ENCODE data around the gene FOXP2. TPM values are rescaled to one million over a fixed set of nuclear protein-coding genes. Genes with fewer than 3 reads are reported as not detected.

The FOXP2 gene
- total RNA-seq, 1 experiment from 2014 or later, result 0.17 TPM

DNA sequence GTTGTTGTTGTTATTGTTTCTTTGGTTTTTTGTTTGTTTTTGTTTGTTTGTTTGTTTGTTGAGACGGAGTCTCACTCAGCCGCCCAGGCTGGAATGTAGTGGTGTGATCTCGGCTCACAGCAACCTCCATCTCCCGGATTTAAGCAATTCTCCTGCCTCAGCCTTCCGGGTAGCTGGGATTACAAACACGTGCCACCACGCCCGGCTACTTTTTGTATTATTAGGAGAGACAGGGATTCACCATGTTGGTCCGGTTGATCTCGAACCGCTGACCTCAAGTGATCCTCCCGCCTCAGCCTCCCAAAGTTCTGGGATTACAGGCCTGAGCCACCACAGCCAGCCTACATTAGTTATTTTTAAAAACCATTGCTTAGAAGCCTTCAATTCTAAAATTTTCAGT, 45.0 kb downstream of the FOXP2 start:
- ChIA-PET POLR2A (no interaction called here), CTCF (no interaction called here)
- Mint-ChIP-seq H3K27me3 (ENCODE audit: low read depth) (no peaks in the 10 kb centered on the region), H3K4me3 (no peak overlapping the region), H3K9me3 (peaks cover 3% of the 10 kb centered on the region), H3K4me1 (no peaks in the 10 kb centered on the region), H3K27ac (no peak overlapping the region), H3K36me3 (no peaks in the 10 kb centered on the region)
- DNase-seq (ENCODE audit: low spot score), result no peak
- ATAC-seq, result no peak
- TF ChIP-seq TEAD1 (CRISPR knock-in tag; IDR thresholded peaks at IDR 0.05) (no peak), EMX1 (CRISPR knock-in tag; IDR thresholded peaks at IDR 0.05) (no peak), GRHL2 (CRISPR knock-in tag; IDR thresholded peaks at IDR 0.05; ENCODE audit: insufficient replicate concordance, severe bottlenecking) (no peak), ZNF121 (CRISPR knock-in tag; IDR thresholded peaks at IDR 0.05) (no peak), SMAD4 (CRISPR knock-in tag; IDR thresholded peaks at IDR 0.05) (no peak), FOXP1 (CRISPR knock-in tag; IDR thresholded peaks at IDR 0.05; ENCODE audit: borderline replicate concordance) (no peak), ATF1 (CRISPR knock-in tag; IDR thresholded peaks at IDR 0.05) (no peak), TEAD4 (CRISPR knock-in tag; IDR thresholded peaks at IDR 0.05) (no peak), JAZF1 (CRISPR knock-in tag; IDR thresholded peaks at IDR 0.05) (no peak), HMGA2 (CRISPR knock-in tag; IDR thresholded peaks at IDR 0.05) (no peak)
- TF ChIP-seq, protein P1, sequence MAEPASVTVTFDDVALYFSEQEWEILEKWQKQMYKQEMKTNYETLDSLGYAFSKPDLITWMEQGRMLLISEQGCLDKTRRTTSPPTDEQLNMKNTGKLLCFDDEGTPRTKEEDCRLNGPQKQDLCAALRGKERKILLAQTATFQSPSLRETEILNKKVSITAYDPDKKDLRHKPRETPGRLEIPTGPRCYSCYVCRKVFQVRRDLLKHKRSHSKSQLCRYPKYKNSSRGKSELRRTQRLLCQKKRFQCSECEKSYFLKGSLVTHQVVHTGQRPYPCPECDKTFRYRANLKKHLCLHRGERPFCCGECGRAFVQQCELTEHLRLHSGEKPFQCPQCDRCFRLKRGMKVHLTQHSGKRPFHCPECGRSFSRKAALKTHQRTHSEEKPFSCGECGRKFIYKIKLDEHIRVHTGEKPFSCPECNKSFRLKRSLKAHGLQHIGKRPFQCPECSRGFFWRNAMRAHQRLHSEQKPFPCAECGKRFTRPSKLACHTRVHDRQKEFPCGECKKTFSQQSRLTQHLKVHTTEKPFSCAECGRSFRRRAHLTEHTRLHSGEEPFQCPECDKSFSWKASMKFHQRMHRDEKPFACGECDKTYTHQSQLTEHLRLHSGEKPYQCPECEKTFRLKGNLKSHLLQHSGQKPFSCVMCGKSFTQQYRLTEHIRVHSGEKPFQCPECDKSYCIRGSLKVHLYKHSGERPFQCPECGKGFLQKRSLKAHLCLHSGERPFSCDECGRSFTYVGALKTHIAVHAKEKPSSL (CRISPR knock-in tag; conservative IDR thresholded peaks at IDR 0.05), result no peak
- TF ChIP-seq, protein P2, sequence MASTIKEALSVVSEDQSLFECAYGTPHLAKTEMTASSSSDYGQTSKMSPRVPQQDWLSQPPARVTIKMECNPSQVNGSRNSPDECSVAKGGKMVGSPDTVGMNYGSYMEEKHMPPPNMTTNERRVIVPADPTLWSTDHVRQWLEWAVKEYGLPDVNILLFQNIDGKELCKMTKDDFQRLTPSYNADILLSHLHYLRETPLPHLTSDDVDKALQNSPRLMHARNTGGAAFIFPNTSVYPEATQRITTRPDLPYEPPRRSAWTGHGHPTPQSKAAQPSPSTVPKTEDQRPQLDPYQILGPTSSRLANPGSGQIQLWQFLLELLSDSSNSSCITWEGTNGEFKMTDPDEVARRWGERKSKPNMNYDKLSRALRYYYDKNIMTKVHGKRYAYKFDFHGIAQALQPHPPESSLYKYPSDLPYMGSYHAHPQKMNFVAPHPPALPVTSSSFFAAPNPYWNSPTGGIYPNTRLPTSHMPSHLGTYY (CRISPR knock-in tag; IDR thresholded peaks at IDR 0.05), result no peak
- TF ChIP-seq, protein P3, sequence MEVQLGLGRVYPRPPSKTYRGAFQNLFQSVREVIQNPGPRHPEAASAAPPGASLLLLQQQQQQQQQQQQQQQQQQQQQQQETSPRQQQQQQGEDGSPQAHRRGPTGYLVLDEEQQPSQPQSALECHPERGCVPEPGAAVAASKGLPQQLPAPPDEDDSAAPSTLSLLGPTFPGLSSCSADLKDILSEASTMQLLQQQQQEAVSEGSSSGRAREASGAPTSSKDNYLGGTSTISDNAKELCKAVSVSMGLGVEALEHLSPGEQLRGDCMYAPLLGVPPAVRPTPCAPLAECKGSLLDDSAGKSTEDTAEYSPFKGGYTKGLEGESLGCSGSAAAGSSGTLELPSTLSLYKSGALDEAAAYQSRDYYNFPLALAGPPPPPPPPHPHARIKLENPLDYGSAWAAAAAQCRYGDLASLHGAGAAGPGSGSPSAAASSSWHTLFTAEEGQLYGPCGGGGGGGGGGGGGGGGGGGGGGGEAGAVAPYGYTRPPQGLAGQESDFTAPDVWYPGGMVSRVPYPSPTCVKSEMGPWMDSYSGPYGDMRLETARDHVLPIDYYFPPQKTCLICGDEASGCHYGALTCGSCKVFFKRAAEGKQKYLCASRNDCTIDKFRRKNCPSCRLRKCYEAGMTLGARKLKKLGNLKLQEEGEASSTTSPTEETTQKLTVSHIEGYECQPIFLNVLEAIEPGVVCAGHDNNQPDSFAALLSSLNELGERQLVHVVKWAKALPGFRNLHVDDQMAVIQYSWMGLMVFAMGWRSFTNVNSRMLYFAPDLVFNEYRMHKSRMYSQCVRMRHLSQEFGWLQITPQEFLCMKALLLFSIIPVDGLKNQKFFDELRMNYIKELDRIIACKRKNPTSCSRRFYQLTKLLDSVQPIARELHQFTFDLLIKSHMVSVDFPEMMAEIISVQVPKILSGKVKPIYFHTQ (CRISPR knock-in tag; IDR thresholded peaks at IDR 0.05), result no peak
- TF ChIP-seq, protein P4, sequence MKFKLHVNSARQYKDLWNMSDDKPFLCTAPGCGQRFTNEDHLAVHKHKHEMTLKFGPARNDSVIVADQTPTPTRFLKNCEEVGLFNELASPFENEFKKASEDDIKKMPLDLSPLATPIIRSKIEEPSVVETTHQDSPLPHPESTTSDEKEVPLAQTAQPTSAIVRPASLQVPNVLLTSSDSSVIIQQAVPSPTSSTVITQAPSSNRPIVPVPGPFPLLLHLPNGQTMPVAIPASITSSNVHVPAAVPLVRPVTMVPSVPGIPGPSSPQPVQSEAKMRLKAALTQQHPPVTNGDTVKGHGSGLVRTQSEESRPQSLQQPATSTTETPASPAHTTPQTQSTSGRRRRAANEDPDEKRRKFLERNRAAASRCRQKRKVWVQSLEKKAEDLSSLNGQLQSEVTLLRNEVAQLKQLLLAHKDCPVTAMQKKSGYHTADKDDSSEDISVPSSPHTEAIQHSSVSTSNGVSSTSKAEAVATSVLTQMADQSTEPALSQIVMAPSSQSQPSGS (CRISPR knock-in tag; IDR thresholded peaks at IDR 0.05; ENCODE audit: borderline replicate concordance, low read depth), result no peak
- TF ChIP-seq, protein P5, sequence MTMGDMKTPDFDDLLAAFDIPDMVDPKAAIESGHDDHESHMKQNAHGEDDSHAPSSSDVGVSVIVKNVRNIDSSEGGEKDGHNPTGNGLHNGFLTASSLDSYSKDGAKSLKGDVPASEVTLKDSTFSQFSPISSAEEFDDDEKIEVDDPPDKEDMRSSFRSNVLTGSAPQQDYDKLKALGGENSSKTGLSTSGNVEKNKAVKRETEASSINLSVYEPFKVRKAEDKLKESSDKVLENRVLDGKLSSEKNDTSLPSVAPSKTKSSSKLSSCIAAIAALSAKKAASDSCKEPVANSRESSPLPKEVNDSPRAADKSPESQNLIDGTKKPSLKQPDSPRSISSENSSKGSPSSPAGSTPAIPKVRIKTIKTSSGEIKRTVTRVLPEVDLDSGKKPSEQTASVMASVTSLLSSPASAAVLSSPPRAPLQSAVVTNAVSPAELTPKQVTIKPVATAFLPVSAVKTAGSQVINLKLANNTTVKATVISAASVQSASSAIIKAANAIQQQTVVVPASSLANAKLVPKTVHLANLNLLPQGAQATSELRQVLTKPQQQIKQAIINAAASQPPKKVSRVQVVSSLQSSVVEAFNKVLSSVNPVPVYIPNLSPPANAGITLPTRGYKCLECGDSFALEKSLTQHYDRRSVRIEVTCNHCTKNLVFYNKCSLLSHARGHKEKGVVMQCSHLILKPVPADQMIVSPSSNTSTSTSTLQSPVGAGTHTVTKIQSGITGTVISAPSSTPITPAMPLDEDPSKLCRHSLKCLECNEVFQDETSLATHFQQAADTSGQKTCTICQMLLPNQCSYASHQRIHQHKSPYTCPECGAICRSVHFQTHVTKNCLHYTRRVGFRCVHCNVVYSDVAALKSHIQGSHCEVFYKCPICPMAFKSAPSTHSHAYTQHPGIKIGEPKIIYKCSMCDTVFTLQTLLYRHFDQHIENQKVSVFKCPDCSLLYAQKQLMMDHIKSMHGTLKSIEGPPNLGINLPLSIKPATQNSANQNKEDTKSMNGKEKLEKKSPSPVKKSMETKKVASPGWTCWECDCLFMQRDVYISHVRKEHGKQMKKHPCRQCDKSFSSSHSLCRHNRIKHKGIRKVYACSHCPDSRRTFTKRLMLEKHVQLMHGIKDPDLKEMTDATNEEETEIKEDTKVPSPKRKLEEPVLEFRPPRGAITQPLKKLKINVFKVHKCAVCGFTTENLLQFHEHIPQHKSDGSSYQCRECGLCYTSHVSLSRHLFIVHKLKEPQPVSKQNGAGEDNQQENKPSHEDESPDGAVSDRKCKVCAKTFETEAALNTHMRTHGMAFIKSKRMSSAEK (CRISPR knock-in tag; IDR thresholded peaks at IDR 0.05; ENCODE audit: borderline replicate concordance), result no peak
- TF ChIP-seq, protein P6, sequence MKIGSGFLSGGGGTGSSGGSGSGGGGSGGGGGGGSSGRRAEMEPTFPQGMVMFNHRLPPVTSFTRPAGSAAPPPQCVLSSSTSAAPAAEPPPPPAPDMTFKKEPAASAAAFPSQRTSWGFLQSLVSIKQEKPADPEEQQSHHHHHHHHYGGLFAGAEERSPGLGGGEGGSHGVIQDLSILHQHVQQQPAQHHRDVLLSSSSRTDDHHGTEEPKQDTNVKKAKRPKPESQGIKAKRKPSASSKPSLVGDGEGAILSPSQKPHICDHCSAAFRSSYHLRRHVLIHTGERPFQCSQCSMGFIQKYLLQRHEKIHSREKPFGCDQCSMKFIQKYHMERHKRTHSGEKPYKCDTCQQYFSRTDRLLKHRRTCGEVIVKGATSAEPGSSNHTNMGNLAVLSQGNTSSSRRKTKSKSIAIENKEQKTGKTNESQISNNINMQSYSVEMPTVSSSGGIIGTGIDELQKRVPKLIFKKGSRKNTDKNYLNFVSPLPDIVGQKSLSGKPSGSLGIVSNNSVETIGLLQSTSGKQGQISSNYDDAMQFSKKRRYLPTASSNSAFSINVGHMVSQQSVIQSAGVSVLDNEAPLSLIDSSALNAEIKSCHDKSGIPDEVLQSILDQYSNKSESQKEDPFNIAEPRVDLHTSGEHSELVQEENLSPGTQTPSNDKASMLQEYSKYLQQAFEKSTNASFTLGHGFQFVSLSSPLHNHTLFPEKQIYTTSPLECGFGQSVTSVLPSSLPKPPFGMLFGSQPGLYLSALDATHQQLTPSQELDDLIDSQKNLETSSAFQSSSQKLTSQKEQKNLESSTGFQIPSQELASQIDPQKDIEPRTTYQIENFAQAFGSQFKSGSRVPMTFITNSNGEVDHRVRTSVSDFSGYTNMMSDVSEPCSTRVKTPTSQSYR (CRISPR knock-in tag; IDR thresholded peaks at IDR 0.05), result no peak
- TF ChIP-seq, protein P7, sequence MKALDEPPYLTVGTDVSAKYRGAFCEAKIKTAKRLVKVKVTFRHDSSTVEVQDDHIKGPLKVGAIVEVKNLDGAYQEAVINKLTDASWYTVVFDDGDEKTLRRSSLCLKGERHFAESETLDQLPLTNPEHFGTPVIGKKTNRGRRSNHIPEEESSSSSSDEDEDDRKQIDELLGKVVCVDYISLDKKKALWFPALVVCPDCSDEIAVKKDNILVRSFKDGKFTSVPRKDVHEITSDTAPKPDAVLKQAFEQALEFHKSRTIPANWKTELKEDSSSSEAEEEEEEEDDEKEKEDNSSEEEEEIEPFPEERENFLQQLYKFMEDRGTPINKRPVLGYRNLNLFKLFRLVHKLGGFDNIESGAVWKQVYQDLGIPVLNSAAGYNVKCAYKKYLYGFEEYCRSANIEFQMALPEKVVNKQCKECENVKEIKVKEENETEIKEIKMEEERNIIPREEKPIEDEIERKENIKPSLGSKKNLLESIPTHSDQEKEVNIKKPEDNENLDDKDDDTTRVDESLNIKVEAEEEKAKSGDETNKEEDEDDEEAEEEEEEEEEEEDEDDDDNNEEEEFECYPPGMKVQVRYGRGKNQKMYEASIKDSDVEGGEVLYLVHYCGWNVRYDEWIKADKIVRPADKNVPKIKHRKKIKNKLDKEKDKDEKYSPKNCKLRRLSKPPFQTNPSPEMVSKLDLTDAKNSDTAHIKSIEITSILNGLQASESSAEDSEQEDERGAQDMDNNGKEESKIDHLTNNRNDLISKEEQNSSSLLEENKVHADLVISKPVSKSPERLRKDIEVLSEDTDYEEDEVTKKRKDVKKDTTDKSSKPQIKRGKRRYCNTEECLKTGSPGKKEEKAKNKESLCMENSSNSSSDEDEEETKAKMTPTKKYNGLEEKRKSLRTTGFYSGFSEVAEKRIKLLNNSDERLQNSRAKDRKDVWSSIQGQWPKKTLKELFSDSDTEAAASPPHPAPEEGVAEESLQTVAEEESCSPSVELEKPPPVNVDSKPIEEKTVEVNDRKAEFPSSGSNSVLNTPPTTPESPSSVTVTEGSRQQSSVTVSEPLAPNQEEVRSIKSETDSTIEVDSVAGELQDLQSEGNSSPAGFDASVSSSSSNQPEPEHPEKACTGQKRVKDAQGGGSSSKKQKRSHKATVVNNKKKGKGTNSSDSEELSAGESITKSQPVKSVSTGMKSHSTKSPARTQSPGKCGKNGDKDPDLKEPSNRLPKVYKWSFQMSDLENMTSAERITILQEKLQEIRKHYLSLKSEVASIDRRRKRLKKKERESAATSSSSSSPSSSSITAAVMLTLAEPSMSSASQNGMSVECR (CRISPR knock-in tag; IDR thresholded peaks at IDR 0.05; ENCODE audit: borderline replicate concordance), result no peak

All from WTC11 (cell line).